ACHN (cell line): ENCODE results near the gene PPP3CA.

Source experiments
- DNase-seq: peaks from one replicate; pipeline ENCODE4 v3.0.0-alpha.2; 2015
- in situ Hi-C: cut with HindIII; loops from 2 replicates; pipeline ENCODE4 v1.10.0; 2017; ENCODE audit warnings: low sequenced_read_pairs, low pct_ligation_motif_present, low pct_unique_long_range_greater_than_20kb

Gene PPP3CA

DNA sequence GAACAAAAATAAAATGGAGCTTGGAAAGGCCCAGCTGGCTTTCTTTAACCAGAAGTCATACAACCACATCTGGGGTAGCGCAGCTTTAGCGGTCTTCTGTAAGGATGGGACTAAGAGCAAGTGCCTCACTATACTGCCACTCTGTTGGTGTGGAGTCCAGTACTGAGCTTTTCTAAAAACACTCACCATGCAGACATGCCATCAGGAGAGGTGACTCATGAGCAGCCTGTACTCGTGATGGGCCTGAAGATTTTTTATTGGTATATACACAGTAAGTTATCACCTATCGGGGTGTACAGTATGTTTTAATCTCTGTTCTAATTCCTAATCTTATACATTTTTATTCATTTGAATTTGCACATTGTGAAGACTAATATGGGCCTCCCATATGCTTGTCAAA lies 9.6 kb downstream of the PPP3CA start:
- in situ Hi-C loops = no loop called here
- peak; percentile 68 for DNase-seq

GRCh38 chr4:101334963-101335572 lies 12.3 kb downstream of the PPP3CA start:
- in situ Hi-C loops = no loop called here
- DNase-seq = no peak

DNA sequence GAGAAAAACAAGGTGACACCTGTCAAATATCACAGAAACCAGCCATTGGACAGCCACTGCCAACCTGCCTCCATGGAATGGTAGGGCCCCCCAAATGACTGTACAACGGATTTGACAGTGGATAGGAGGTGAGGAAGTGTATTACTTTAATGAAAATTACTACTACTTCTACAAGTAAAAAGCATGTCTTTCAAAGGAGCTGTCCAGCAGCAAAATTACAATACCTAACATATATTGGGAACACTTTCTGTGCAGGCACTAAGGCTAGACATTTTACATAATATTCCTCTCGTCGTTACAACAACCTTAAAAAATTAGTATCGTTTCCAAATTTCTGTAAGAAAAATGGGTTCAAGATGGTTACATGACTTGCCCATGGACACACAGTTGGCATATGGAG lies 14.9 kb downstream of the PPP3CA start:
- DNase-seq = no peak
- in situ Hi-C loops = no loop called here

- DNase-seq = no peak
- in situ Hi-C loops = no loop called here
Measured at GRCh38 chr4:101331017-101331416, 16.3 kb downstream of the PPP3CA start.

- DNase-seq = no peak
Measured at GRCh38 chr4:101329592-101329991, 17.7 kb downstream of the PPP3CA start.

GRCh38 chr4:101328063-101328602 lies 19.2 kb downstream of the PPP3CA start:
- in situ Hi-C loops = no loop called here
- no peak for DNase-seq

More at GRCh38 chr4:101329592-101329991, 17.7 kb downstream of the PPP3CA start:
- in situ Hi-C loops = no loop called here

GRCh38 chr4:101326576-101326975 lies 20.8 kb downstream of the PPP3CA start:
- no peak for DNase-seq
- in situ Hi-C loops = no loop called here

- no peak for DNase-seq
- in situ Hi-C loops = no loop called here
Measured at GRCh38 chr4:101322743-101323142, 24.6 kb downstream of the PPP3CA start.

DNA sequence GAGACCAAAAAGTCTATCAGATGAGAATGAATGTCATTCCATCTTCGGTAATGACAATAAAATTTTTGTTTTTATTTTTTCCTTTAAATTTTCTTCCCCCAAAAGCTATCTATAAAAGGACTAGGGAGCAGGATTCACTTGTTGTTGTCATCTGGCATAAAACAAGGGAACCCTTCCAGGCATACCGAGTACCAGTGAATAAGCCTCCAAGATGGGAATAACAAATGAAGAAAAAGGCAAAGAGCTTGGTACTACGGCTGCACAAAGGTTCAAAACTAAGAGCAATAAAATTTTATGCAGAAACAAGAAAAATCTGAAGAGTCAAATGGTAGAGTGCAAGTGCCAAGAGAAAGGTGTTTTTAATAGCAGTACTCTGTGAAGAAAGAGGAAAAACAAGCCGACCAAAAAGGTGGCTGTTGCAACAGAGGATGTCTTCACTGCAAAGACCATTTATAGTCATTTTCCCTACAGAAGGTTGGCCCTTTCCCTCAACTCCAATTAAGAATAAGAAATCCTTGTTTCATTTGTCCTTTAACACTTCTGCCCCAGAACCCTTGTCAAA lies 25.8 kb downstream of the PPP3CA start:
- in situ Hi-C loops = no loop called here
- DNase-seq = no peak

DNA sequence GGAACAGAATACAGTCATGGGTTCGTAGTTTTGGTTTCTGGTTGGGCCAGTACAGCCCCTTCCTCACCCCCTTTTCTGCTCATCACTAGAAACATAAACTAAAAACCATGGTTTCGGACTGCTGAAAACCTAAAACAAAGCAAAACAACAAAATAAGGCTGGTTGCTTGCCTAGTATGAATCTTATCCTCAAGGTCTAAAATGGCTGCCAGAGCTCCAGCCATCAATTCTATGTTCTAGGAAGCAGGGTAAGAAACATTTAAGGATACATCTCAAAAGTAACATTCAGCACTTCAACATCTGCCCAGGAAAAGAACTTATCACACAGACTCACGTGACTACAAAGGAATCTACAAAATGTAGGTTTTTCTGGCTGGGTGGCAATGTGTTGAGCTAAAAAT lies 31.5 kb downstream of the PPP3CA start:
- in situ Hi-C loops = no loop called here
- DNase-seq = no peak

DNA sequence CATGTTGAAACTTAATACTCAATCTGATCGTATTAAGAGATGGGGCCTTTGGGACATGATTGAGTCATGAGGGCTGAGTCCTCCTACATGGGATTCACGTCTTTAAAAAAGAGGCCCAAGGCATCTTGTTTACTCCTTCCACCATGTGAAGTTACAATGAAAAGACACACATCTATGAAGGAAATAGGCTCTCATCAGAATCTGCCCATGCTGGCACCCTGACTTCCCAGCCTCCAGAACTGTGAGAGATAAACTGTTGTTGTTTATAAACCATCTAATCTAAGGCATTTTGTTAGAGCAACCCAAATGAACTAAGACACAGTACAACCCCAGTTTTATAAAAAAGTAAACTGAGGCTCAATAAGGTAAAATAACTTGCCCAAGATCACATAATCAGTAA lies 32.3 kb downstream of the PPP3CA start:
- DNase-seq = no peak
- in situ Hi-C loops = no loop called here

GRCh38 chr4:101309925-101310324 lies 37.4 kb downstream of the PPP3CA start:
- in situ Hi-C loops = no loop called here
- DNase-seq = no peak

- in situ Hi-C loops = no loop called here
- DNase-seq = no peak
Measured at GRCh38 chr4:101307899-101308298, 39.4 kb downstream of the PPP3CA start.

GRCh38 chr4:101306764-101307615 lies 40.3 kb downstream of the PPP3CA start:
- in situ Hi-C loops = no loop called here
- DNase-seq = no peak

DNA sequence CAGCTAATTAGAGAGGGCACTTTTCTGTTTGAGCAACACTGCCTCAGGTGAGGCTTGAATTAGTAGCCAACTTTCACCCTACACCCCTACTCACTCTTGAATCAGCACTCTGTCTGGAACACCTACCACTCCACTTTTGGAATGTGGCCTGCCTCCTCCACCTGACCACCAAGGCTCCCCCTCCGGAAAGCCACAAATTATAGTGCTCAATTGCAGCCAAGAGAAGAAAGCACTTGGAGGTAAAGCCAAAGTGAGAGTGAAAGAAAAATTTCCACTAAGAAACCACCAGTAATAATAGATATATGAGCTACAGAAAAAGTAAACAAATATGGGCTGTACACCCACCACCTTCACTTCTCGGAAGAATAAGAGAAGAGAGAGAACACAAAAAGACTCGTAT lies 41.1 kb downstream of the PPP3CA start:
- in situ Hi-C loops = no loop called here

GRCh38 chr4:101304916-101305315 lies 42.4 kb downstream of the PPP3CA start:
- in situ Hi-C loops = no loop called here
- no peak for DNase-seq

More for the DNA sequence above, 41.1 kb downstream of the PPP3CA start:
- DNase-seq = no peak

GRCh38 chr4:101299899-101300540 lies 47.3 kb downstream of the PPP3CA start:
- in situ Hi-C loops = no loop called here
- no peak for DNase-seq

GRCh38 chr4:101299021-101299420 lies 48.3 kb downstream of the PPP3CA start:
- no peak for DNase-seq
- in situ Hi-C loops = no loop called here

DNA sequence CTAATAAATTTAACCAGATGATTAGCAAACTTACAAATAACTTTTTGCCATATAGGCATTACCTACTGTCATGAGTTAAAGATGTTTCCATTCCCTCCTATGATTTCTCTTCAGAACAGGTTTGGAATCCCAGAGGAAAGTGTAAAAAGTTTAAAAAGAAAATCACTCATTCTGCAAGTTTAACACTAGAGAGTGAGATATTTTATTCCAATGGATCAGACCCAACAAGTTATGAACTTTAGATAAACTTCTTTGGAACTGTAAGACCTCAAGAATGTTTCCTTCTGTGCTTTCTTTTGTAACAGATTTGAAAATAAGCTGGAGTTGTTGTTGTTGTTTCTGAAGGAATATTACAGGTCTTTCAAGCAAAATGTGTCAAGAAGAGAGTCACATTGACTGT lies 51.6 kb downstream of the PPP3CA start:
- in situ Hi-C loops = no loop called here
- no peak for DNase-seq
